GM18861 (cell line): Measurements from ENCODE around the gene AGAP3.

Experiments
- ATAC-seq: cut with Tn5 transposase; IDR thresholded peaks from one replicate; pipeline ENCODE4 v1.9.1; 2021; ENCODE audit not compliant: unreplicated experiment

Gene AGAP3

GRCh38 chr7:151107882-151108281 is 21.6 kb downstream of the AGAP3 start:
- no peak for ATAC-seq

GRCh38 chr7:151109094-151110048 is 23.1 kb downstream of the AGAP3 start:
- ATAC-seq = no peak

GRCh38 chr7:151110236-151110940 is 24.1 kb downstream of the AGAP3 start:
- ATAC-seq = no peak

- peak; percentile 88 for ATAC-seq
Measured at GRCh38 chr7:151110941-151111645, 24.8 kb downstream of the AGAP3 start.

- ATAC-seq = no peak
Measured at GRCh38 chr7:151113344-151114150, 27.3 kb downstream of the AGAP3 start.

GRCh38 chr7:151114151-151115090 is 28.1 kb downstream of the AGAP3 start:
- ATAC-seq = no peak

- ATAC-seq = no peak
Measured at GRCh38 chr7:151115121-151115835, 29.0 kb downstream of the AGAP3 start.

- ATAC-seq = no peak
Measured at GRCh38 chr7:151115836-151116418, 29.7 kb downstream of the AGAP3 start.

- no peak for ATAC-seq
Measured at GRCh38 chr7:151116603-151117440, 30.5 kb downstream of the AGAP3 start.

GRCh38 chr7:151117565-151117964 is 31.3 kb downstream of the AGAP3 start:
- ATAC-seq = no peak

GRCh38 chr7:151118108-151119054 is 32.1 kb downstream of the AGAP3 start:
- ATAC-seq = no peak

- no peak for ATAC-seq
Measured at GRCh38 chr7:151119055-151119415, 32.8 kb downstream of the AGAP3 start.

- ATAC-seq = no peak
Measured at GRCh38 chr7:151119902-151120301, 33.6 kb downstream of the AGAP3 start.

GRCh38 chr7:151120896-151121295 is 34.6 kb downstream of the AGAP3 start:
- ATAC-seq = no peak

- ATAC-seq = no peak
Measured at GRCh38 chr7:151121380-151122170, 35.3 kb downstream of the AGAP3 start.

GRCh38 chr7:151122276-151122675 is 36.0 kb downstream of the AGAP3 start:
- ATAC-seq = no peak
